IMR-90 (cell line): Measurements from ENCODE around the gene ASB5. TPM values are rescaled to one million over a fixed set of nuclear protein-coding genes. Genes with fewer than 3 reads are reported as not detected.

ENCODE experiments used
- ATAC-seq: fragments of 200-7000 bp; cut with Tn5 transposase; 2 replicates; pipeline ENCODE4 v1.9.1; 2020; ENCODE audit warnings: low read depth, mild to moderate bottlenecking, moderate library complexity
- BruUV-seq: library from RNA; stranded (reverse); fragments of 400-500 nt; replicated peaks from 2 replicates; lab custom pipeline; 2021; lab: Mats Ljungman, UMichigan
- CTCF ChIA-PET: fragments of 300-600 bp; formaldehyde crosslinking; extraction: SDS; loops from one replicate; lab custom pipeline; 2021; ENCODE audit warnings: antibody characterized with exemption; lab: Yijun Ruan, JAX
- POLR2A ChIA-PET: fragments of 300-600 bp; sonication (Branson Sonifier 250); formaldehyde crosslinking; loops from one replicate; lab custom pipeline; 2022; ENCODE audit warnings: antibody characterized with exemption; ENCODE audit not compliant: unreplicated experiment; lab: Charles Lee
- DNase-seq: peaks from one replicate; pipeline ENCODE4 v3.0.0; 2013
- H2AFZ ChIP-seq: replicated peaks from 2 replicates; pipeline ENCODE3; 2013; ENCODE audit warnings: low read length, mild to moderate bottlenecking; ENCODE audit not compliant: poor library complexity
- H2AK5ac ChIP-seq: 2 replicates; pipeline ENCODE4 v1.6.1; 2013; ENCODE audit warnings: low read depth, low read length, inconsistent platforms
- H2AK9ac ChIP-seq: replicated peaks from 2 replicates; pipeline ENCODE3; 2013; ENCODE audit warnings: mild to moderate bottlenecking, low read depth, low read length, moderate library complexity; ENCODE audit not compliant: poor library complexity
- H2BK120ac ChIP-seq: 2 replicates; pipeline ENCODE4 v1.6.1; 2013; ENCODE audit warnings: low read depth, low read length, inconsistent platforms
- H2BK15ac ChIP-seq: 3 replicates; pipeline ENCODE4 v1.6.1; 2013; ENCODE audit warnings: low read depth, low read length, inconsistent platforms
- H2BK20ac ChIP-seq: 2 replicates; pipeline ENCODE4 v1.6.1; 2013; ENCODE audit warnings: low read depth, mild to moderate bottlenecking, inconsistent platforms, low read length, moderate library complexity
- H2BK5ac ChIP-seq: 2 replicates; pipeline ENCODE4 v1.6.1; 2013; ENCODE audit warnings: mild to moderate bottlenecking, low read depth, low read length, inconsistent platforms; ENCODE audit not compliant: poor library complexity, severe bottlenecking
- H3K14ac ChIP-seq: replicated peaks from 2 replicates; pipeline ENCODE4 v1.6.1; 2013; ENCODE audit warnings: low read depth, low read length, inconsistent platforms
- H3K18ac ChIP-seq: 2 replicates; pipeline ENCODE4 v1.6.1; 2013; ENCODE audit warnings: low read depth, low read length, control low read depth
- H3K23ac ChIP-seq: 2 replicates; pipeline ENCODE4 v1.6.1; 2013; ENCODE audit warnings: low read depth, low read length, inconsistent platforms
- H3K27ac ChIP-seq: 2 replicates; pipeline ENCODE4 v1.5.1; 2013; ENCODE audit warnings: mild to moderate bottlenecking, control low read depth, low read length; ENCODE audit not compliant: insufficient read depth
- H3K27me3 ChIP-seq: 2 replicates; pipeline ENCODE4 v1.6.1; 2013; ENCODE audit warnings: low read length; ENCODE audit not compliant: control insufficient read depth, insufficient read depth
- H3K36me3 ChIP-seq: 2 replicates; pipeline ENCODE4 v1.6.1; 2013; ENCODE audit warnings: low read length, mixed read lengths; ENCODE audit not compliant: control insufficient read depth, insufficient read depth
- H3K4ac ChIP-seq: 2 replicates; pipeline ENCODE4 v1.6.1; 2013; ENCODE audit warnings: low read depth, low read length, inconsistent platforms
- H3K4me1 ChIP-seq: 2 replicates; pipeline ENCODE4 v1.6.1; 2013; ENCODE audit warnings: low read length, mixed read lengths; ENCODE audit not compliant: control insufficient read depth, insufficient read depth
- H3K4me2 ChIP-seq: 2 replicates; pipeline ENCODE4 v1.6.1; 2013; ENCODE audit warnings: low read depth, mild to moderate bottlenecking, control low read depth, low read length, moderate library complexity
- H3K4me3 ChIP-seq: 2 replicates; pipeline ENCODE4 v1.5.1; 2013; ENCODE audit warnings: low read depth, mild to moderate bottlenecking, control low read depth, low read length, moderate library complexity; ENCODE audit not compliant: insufficient read depth
- H3K56ac ChIP-seq: 2 replicates; pipeline ENCODE4 v1.6.1; 2013; ENCODE audit warnings: low read length, inconsistent platforms; ENCODE audit not compliant: insufficient read depth; ENCODE audit errors: extremely low read depth
- H3K79me1 ChIP-seq, 2 experiments: 2 replicates each; pipeline ENCODE4 v1.6.1; 2013; ENCODE audit warnings: low read length in 2 of 2, inconsistent platforms in 1 of 2, low read depth in 1 of 2
- H3K9ac ChIP-seq: 2 replicates; pipeline ENCODE4 v1.6.1; 2013; ENCODE audit warnings: low read depth, low read length, control low read depth
- H3K9me1 ChIP-seq: 2 replicates; pipeline ENCODE4 v1.6.1; 2013; ENCODE audit warnings: low read length, inconsistent platforms; ENCODE audit not compliant: insufficient read depth
- H3K9me3 ChIP-seq: 2 replicates; pipeline ENCODE4 v1.6.1; 2013; ENCODE audit warnings: low read length; ENCODE audit not compliant: control insufficient read depth, insufficient read depth
- H4K20me1 ChIP-seq: 2 replicates; pipeline ENCODE4 v1.6.1; 2013; ENCODE audit warnings: low read length, inconsistent platforms; ENCODE audit not compliant: insufficient read depth
- H4K5ac ChIP-seq: 2 replicates; pipeline ENCODE4 v1.6.1; 2013; ENCODE audit warnings: mild to moderate bottlenecking, low read depth, low read length, control low read depth
- H4K8ac ChIP-seq, 2 experiments: 2 replicates each; pipeline ENCODE4 v1.6.1; 2013; ENCODE audit warnings: low read depth in 2 of 2, low read length in 2 of 2, control low read depth in 1 of 2, inconsistent platforms in 1 of 2
- H4K91ac ChIP-seq: 2 replicates; pipeline ENCODE4 v1.6.1; 2013; ENCODE audit warnings: low read depth, low read length, inconsistent platforms; ENCODE audit not compliant: insufficient read depth
- CEBPB ChIP-seq: IDR thresholded peaks from 2 replicates; pipeline ENCODE4 v1.6.1; 2012; ENCODE audit warnings: low read depth, low read length, improper control_type of control experiment
- ELK1 ChIP-seq: fragments of 150-350 bp; IDR thresholded peaks from 2 replicates; pipeline ENCODE4 v1.6.1; 2016; ENCODE audit warnings: low read depth, mild to moderate bottlenecking, low read length, moderate library complexity, borderline replicate concordance
- NFE2L2 ChIP-seq: fragments of 150-350 bp; IDR thresholded peaks from 2 replicates; pipeline ENCODE4 v1.6.1; 2016; ENCODE audit warnings: low read depth, mild to moderate bottlenecking, low read length
- RCOR1 ChIP-seq: IDR thresholded peaks from 2 replicates; pipeline ENCODE4 v1.6.1; 2012; ENCODE audit warnings: mild to moderate bottlenecking, low read length, improper control_type of control experiment; ENCODE audit not compliant: insufficient replicate concordance
- WGBS, 2 experiments: methylation state at CpG; one replicate each; pipeline versions ENCODE4 v1.1.5 to v1.1.7; 2013; ENCODE audit warnings: missing lambda C conversion rate in 2 of 2; ENCODE audit not compliant: insufficient read length in 1 of 2; ENCODE audit errors: extremely low coverage in 2 of 2; 5-methylcytosine and 5-hydroxymethylcytosine counted together
- dilution Hi-C: fragments of 300-500 bp; cut with HindIII; formaldehyde crosslinking; loops from one replicate; pipeline ENCODE4 v1.14.3; 2018; ENCODE audit warnings: low sequenced_read_pairs; ENCODE audit not compliant: unreplicated experiment
- in situ Hi-C: fragments of 300-500 bp; cut with MboI; formaldehyde crosslinking; loops from 3 replicates; pipeline ENCODE4 v1.14.3; 2019; ENCODE audit warnings: low sequenced_read_pairs, inconsistent platforms, mixed read lengths
- intact Hi-C: fragments of 100-400 bp; cut with micrococcal nuclease; formaldehyde crosslinking; loops from 2 replicates; pipeline ENCODE4 v1.10.0; 2022
- polyA plus RNA-seq, 3 experiments: library from polyadenylated mRNA; depleted of rRNA; stranded (reverse); fragments of >200 nt; gene quantifications; 2 replicates each; pipeline ENCODE4 v1.2.3, GENCODE V29; 2012; ENCODE audit warnings: low replicate concordance in 1 of 3
- total RNA-seq: library from RNA; depleted of rRNA; stranded (reverse); fragments of >200 nt; gene quantifications from 2 replicates; pipeline ENCODE4 v1.2.3, GENCODE V29; 2012
- TF ChIP-seq, protein P1 (sequence below): conservative IDR thresholded peaks from 2 replicates; pipeline ENCODE4 v1.5.1; 2012; ENCODE audit warnings: mild to moderate bottlenecking, low read depth, low read length, improper control_type of control experiment

The ASB5 gene
- total and polyA plus RNA-seq, 2 of the 4 experiments (the other 2 are of a cell fraction), result 0.18 to 0.21 TPM

DNA sequence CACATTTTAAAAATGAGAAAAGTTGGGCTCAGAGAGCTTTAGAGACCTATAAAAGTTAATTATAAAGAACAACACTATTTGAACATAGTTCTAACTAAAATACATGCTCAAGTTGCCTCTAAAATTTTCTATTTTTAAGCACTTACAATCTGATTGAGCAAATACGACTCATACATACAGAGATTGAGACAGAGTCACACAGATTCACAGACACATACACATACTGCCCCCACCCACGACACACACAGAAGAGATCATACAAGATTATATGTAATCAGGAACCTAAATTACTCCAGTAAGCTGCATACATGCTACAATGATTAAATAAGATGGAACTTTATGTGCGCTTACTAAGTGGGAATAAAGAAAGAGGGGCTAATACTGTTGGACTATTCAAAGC is 2.7 kb upstream of the ASB5 start:
- ATAC-seq (no peak), DNase-seq (peak; percentile 70)
- CTCF ChIA-PET, result no interaction called here
- H2BK15ac ChIP-seq, result peak overlapping the region; percentile 97; the same call in 2 of the 3 replicates
- no CpG with 5 or more reads among the region's 3 CpGs for WGBS, 2 experiments
- peaks cover 6% of the 10 kb centered on the region for H3K4me1 ChIP-seq
- no peak overlapping the region for H2AK9ac ChIP-seq
- H3K4me3 ChIP-seq, result no peak overlapping the region
- in situ Hi-C loops (loop anchor here (10.0 kb wide), 1 partner anchor 77 kb away; the partner anchor contains the start of gene SPATA4), intact Hi-C loops (loop anchor here (1.0 to 2.0 kb wide), 2 partner anchors 49 to 76 kb away; partner anchors contain the start of gene SPATA4), dilution Hi-C loops (no loop called here)
- H3K79me1 ChIP-seq, result peaks cover 0 to 2% of the 10 kb centered on the region in 2 experiments; a peak in 1 of 4 replicates
- H2BK20ac ChIP-seq, result peak overlapping the region; percentile 99
- H3K36me3 ChIP-seq, result no peaks in the 10 kb centered on the region
- BruUV-seq, result no TSS peak
- POLR2A ChIA-PET, result interaction anchor here (0.8 kb wide), 1 partner anchor 50 kb away, joined by 3 read pairs; no protein-coding TSS in a partner anchor
- no peaks in the 10 kb centered on the region for H3K27me3 ChIP-seq
- peak overlapping the region; percentile 32 for H3K27ac ChIP-seq
- H3K23ac ChIP-seq, result peak overlapping the region; percentile 76
- H2AK5ac ChIP-seq, result peak overlapping the region; percentile 59; the same call in 1 of the 2 replicates
- peak overlapping the region; percentile 54 for H3K56ac ChIP-seq
- peak overlapping the region; percentile 100 for H3K18ac ChIP-seq
- H2BK5ac ChIP-seq, result peak overlapping the region; percentile 100
- peak overlapping the region; percentile 97 for H4K91ac ChIP-seq
- H3K9me3 ChIP-seq, result no peaks in the 10 kb centered on the region
- H4K20me1 ChIP-seq, result no peaks in the 10 kb centered on the region
- no peak overlapping the region for H2AFZ ChIP-seq
- no peak overlapping the region for H3K9ac ChIP-seq
- H3K4ac ChIP-seq, result peak overlapping the region; percentile 92; the same call in 1 of the 2 replicates
- peak overlapping the region; percentile 100; the same call in 1 of the 2 replicates for H4K5ac ChIP-seq
- H4K8ac ChIP-seq, result peak overlapping the region; percentile 91 to 95
- TF ChIP-seq, protein P1, sequence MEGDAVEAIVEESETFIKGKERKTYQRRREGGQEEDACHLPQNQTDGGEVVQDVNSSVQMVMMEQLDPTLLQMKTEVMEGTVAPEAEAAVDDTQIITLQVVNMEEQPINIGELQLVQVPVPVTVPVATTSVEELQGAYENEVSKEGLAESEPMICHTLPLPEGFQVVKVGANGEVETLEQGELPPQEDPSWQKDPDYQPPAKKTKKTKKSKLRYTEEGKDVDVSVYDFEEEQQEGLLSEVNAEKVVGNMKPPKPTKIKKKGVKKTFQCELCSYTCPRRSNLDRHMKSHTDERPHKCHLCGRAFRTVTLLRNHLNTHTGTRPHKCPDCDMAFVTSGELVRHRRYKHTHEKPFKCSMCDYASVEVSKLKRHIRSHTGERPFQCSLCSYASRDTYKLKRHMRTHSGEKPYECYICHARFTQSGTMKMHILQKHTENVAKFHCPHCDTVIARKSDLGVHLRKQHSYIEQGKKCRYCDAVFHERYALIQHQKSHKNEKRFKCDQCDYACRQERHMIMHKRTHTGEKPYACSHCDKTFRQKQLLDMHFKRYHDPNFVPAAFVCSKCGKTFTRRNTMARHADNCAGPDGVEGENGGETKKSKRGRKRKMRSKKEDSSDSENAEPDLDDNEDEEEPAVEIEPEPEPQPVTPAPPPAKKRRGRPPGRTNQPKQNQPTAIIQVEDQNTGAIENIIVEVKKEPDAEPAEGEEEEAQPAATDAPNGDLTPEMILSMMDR, result no peak
- no peak for TF ChIP-seq RCOR1
- TF ChIP-seq NFE2L2, result no peak
- TF ChIP-seq ELK1, result no peak
- TF ChIP-seq CEBPB, result peak; percentile 79
- H3K14ac ChIP-seq, result peak overlapping the region; percentile 94
- peak overlapping the region; percentile 99 for H2BK120ac ChIP-seq
- H3K4me2 ChIP-seq, result no peak overlapping the region; the same call in 1 of the 2 replicates
- H3K9me1 ChIP-seq, result peaks cover 6% of the 10 kb centered on the region; the same call in 1 of the 2 replicates
